CD4-positive, alpha-beta T cell treated with Interferon gamma for 1 hour (primary cell): ENCODE data around the gene KRTAP24-1.

Source experiments
- DNase-seq: peaks from one replicate; pipeline ENCODE4 v3.0.0-alpha.2; 2020

KRTAP24-1 gene

DNA sequence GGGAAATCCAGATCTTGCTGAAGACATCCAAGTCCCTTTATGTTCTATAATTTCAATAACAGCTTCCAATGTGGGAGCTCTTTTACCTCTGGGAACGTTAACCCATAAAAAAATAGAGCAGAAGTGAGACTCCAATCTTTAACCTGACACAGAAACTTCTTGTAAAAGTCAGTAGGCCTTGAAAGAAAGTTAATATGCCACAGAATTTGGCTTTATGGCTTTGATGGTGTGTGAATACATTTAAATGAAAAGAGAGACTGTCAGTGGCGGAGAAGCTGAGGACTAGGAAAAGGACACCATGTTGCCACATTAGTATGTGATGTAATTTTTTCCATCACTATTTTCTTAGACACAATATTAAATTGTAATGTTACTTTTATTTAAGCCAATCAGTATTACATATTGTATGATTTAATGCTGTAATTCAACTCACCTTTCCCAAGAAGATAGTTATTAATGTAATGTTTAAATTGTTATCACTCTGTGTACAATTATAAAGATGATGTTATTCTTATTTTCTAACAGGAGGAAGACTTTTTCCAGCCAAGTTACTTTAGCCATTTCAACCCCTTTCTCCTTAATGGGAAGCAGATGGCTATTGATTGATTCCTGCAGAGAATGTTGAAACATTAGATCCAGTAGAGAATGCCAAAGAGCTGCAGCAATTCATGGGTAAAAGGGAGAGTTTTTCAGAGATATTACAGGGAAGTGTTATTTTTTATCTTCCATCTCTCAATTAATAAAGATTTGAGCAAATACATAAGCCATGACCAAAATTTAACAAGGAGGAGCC is 49.3 kb downstream of the KRTAP24-1 start:
- no peak for DNase-seq

GRCh38 chr21:30232011-30232410 is 50.7 kb downstream of the KRTAP24-1 start:
- no peak for DNase-seq
